GM12878 (cell line): ENCODE data around the gene ICAM2. TPM values are rescaled to one million over a fixed set of nuclear protein-coding genes. Genes with fewer than 3 reads are reported as not detected.

Experiments
- ATAC-seq: fragments of 200-7000 bp; cut with Tn5 transposase; 3 replicates; pipeline ENCODE4 v1.9.1; 2020; ENCODE audit warnings: mild to moderate bottlenecking, moderate library complexity
- BruUV-seq: library from RNA; stranded (reverse); fragments of 400-500 nt; replicated peaks from 2 replicates; lab custom pipeline; 2021; lab: Mats Ljungman, UMichigan
- CTCF ChIA-PET: fragments of 300-600 bp; sonication (Branson Sonifier 250); formaldehyde crosslinking; extraction: SDS; loops from one replicate; lab custom pipeline; 2021; ENCODE audit warnings: inconsistent platforms; lab: Yijun Ruan, JAX
- POLR2A ChIA-PET: fragments of 350-600 bp; formaldehyde crosslinking; extraction: SDS; loops from one replicate; lab custom pipeline; 2021; ENCODE audit warnings: inconsistent platforms; lab: Charles Lee
- RAD21 ChIA-PET: fragments of 300-600 bp; sonication (Branson Sonifier 250); formaldehyde crosslinking; loops from one replicate; lab custom pipeline; 2023; ENCODE audit warnings: antibody characterized with exemption; ENCODE audit not compliant: unreplicated experiment; lab: Charles Lee
- SMC1A ChIA-PET: fragments of 300-600 bp; sonication (Branson Sonifier 250); formaldehyde crosslinking; loops from one replicate; lab custom pipeline; 2023; ENCODE audit not compliant: unreplicated experiment, uncharacterized antibody; lab: Charles Lee
- DNase-seq: peaks from one replicate; pipeline ENCODE4 v3.0.0-alpha.2; 2011; ENCODE audit warnings: low read depth, low spot score
- FAIRE-seq: peaks from 3 replicates; lab custom pipeline; 2011; peaks lifted over from hg19 to GRCh38; lab: Jason Lieb, UNC
- H2AFZ ChIP-seq: 2 replicates; pipeline ENCODE4 v1.6.0; 2011; ENCODE audit warnings: low read depth, low read length, control low read depth; ENCODE audit not compliant: control insufficient read depth
- H3K27ac ChIP-seq: 2 replicates; pipeline ENCODE4 v1.5.1; 2011; ENCODE audit warnings: control low read depth; ENCODE audit not compliant: control insufficient read depth, insufficient read depth
- H3K27me3 ChIP-seq, 2 experiments: replicated peaks in 1 of 2; 2 replicates each; pipeline versions ENCODE4 v1.6.0 to v1.6.1; 2011; ENCODE audit warnings: low read length in 1 of 2; ENCODE audit not compliant: control insufficient read depth in 2 of 2, insufficient read depth in 2 of 2
- H3K36me3 ChIP-seq, 2 experiments: 2 replicates each; pipeline ENCODE4 v1.5.1; 2011; ENCODE audit warnings: low read length in 1 of 2; ENCODE audit not compliant: control insufficient read depth in 2 of 2, insufficient read depth in 2 of 2
- H3K4me1 ChIP-seq: 2 replicates; pipeline ENCODE4 v1.6.1; 2011; ENCODE audit warnings: mild to moderate bottlenecking, low read length, moderate library complexity, mixed read lengths; ENCODE audit not compliant: control insufficient read depth, insufficient read depth
- H3K4me2 ChIP-seq: 2 replicates; pipeline ENCODE4 v1.6.0; 2011; ENCODE audit warnings: control low read depth; ENCODE audit not compliant: control insufficient read depth, insufficient read depth
- H3K4me3 ChIP-seq: fragments of 200-600 bp; sonication (generic); 2 replicates; pipeline ENCODE4 v1.5.1; 2016
- H3K79me2 ChIP-seq: 2 replicates; pipeline ENCODE4 v1.6.0; 2011; ENCODE audit warnings: low read length; ENCODE audit not compliant: control insufficient read depth, insufficient read depth
- H3K9ac ChIP-seq: 2 replicates; pipeline ENCODE4 v1.8.0; 2011; ENCODE audit warnings: low read length, control low read depth, mixed read lengths; ENCODE audit not compliant: control insufficient read depth, insufficient read depth
- H3K9me3 ChIP-seq: replicated peaks from 3 replicates; pipeline ENCODE4 v1.5.1; 2011; ENCODE audit warnings: mild to moderate bottlenecking, low read length; ENCODE audit not compliant: control insufficient read depth, insufficient read depth
- H4K20me1 ChIP-seq: 2 replicates; pipeline ENCODE4 v1.6.0; 2011; ENCODE audit not compliant: control insufficient read depth, insufficient read depth
- CBX5 ChIP-seq: sonication (generic); IDR thresholded peaks from 2 replicates; pipeline ENCODE4 v1.6.1; 2016; ENCODE audit warnings: low read depth, moderate library complexity, mild to moderate bottlenecking, inconsistent platforms
- CHD2 ChIP-seq: IDR thresholded peaks from 2 replicates; pipeline ENCODE4 v1.6.1; 2011; ENCODE audit warnings: low read depth, low read length, improper control_type of control experiment, borderline replicate concordance
- ETV6 ChIP-seq, 2 experiments: fragments of 450-650 bp in 1 of 2; IDR thresholded peaks in 1 of 2; conservative IDR thresholded peaks in 1 of 2; 2 replicates each; pipeline ENCODE4 v1.6.1; 2014; ENCODE audit warnings: antibody characterized with exemption in 1 of 2, borderline replicate concordance in 1 of 2, low read depth in 1 of 2, mild to moderate bottlenecking in 1 of 2, moderate library complexity in 1 of 2
- GABPA ChIP-seq: IDR thresholded peaks from 2 replicates; pipeline ENCODE4 v1.6.1; 2014; ENCODE audit warnings: antibody characterized with exemption, low read depth, mild to moderate bottlenecking, inconsistent platforms
- MEF2B ChIP-seq: fragments of 450-650 bp; IDR thresholded peaks from 2 replicates; pipeline ENCODE4 v1.6.1; 2018; ENCODE audit warnings: mild to moderate bottlenecking, moderate library complexity; ENCODE audit not compliant: partially characterized antibody, poor library complexity, severe bottlenecking
- NR2F1 ChIP-seq: fragments of 450-650 bp; conservative IDR thresholded peaks from 2 replicates; pipeline ENCODE4 v1.6.1; 2017; ENCODE audit warnings: mild to moderate bottlenecking
- RFX5 ChIP-seq: IDR thresholded peaks from 2 replicates; pipeline ENCODE4 v1.6.1; 2011; ENCODE audit warnings: low read depth, low read length, improper control_type of control experiment
- SMAD5 ChIP-seq: IDR thresholded peaks from 2 replicates; pipeline ENCODE4 v1.6.1; 2016; ENCODE audit warnings: antibody characterized with exemption, low read depth
- SREBF2 ChIP-seq: IDR thresholded peaks from 2 replicates; pipeline ENCODE4 v1.6.1; 2012; ENCODE audit warnings: mild to moderate bottlenecking, low read length
- WRNIP1 ChIP-seq: IDR thresholded peaks from 2 replicates; pipeline ENCODE4 v1.6.1; 2011; ENCODE audit warnings: low read depth, low read length, improper control_type of control experiment, borderline replicate concordance
- WGBS: methylation state at CpG from one replicate; pipeline ENCODE4 v1.1.6; 2016; ENCODE audit warnings: low lambda C conversion rate; ENCODE audit not compliant: insufficient replicate concordance, insufficient coverage; ENCODE audit errors: missing lambda C conversion rate; 5-methylcytosine and 5-hydroxymethylcytosine counted together
- in situ Hi-C: fragments of 300-500 bp; cut with MboI; formaldehyde crosslinking; loops from 9 replicates; pipeline ENCODE4 v1.14.3; 2018; ENCODE audit warnings: mixed read lengths
- intact Hi-C: fragments of 100-400 bp; cut with micrococcal nuclease; formaldehyde crosslinking; loops from one replicate; pipeline ENCODE4 v1.14.2; 2022; ENCODE audit not compliant: unreplicated experiment
- polyA plus RNA-seq, 11 experiments: library from polyadenylated mRNA; depleted of rRNA in 4 of 11; unstranded in 6 of 11; stranded (reverse) in 5 of 11; fragments of >200 nt; fragmentation: Nextera tagmentation in 4 of 11; fragmentation: Illumina TruSeq in 1 of 11; extraction: Ambion mirVana in 4 of 11; extraction: Trizol in 1 of 11; gene quantifications; 1 replicate in 1 of 11; 2 replicates in 10 of 11; pipeline versions ENCODE4 v1.2.1 to v1.2.3, GENCODE V29; 2011 to 2016; ENCODE audit warnings: inconsistent platforms in 2 of 11, missing spikeins in 2 of 11, low read depth in 1 of 11
- total RNA-seq, 4 experiments: library from RNA; depleted of rRNA in 3 of 4; stranded (reverse); fragments of >200 nt in 3 of 4; fragmentation: Illumina TruSeq in 1 of 4; extraction: Trizol in 1 of 4; gene quantifications; 2 replicates each; pipeline versions ENCODE4 v1.2.1 to v1.2.3, GENCODE V29; 2013 to 2021
- TF ChIP-seq, protein P1 (sequence below): fragments of 450-650 bp; IDR thresholded peaks from 2 replicates; pipeline ENCODE4 v1.6.1; 2017; ENCODE audit warnings: mild to moderate bottlenecking, moderate library complexity
- TF ChIP-seq, protein P2 (sequence below): fragments of 450-650 bp; conservative IDR thresholded peaks from 2 replicates; pipeline ENCODE4 v1.6.1; 2017; ENCODE audit warnings: mild to moderate bottlenecking, moderate library complexity
- TF ChIP-seq, protein P3 (sequence below): IDR thresholded peaks from 2 replicates; pipeline ENCODE4 v1.6.1; 2012; ENCODE audit warnings: mild to moderate bottlenecking, low read depth, low read length
- TF ChIP-seq, protein P4 (sequence below): fragments of 450-650 bp; IDR thresholded peaks from 2 replicates; pipeline ENCODE4 v1.6.1; 2014; ENCODE audit warnings: mild to moderate bottlenecking

The ICAM2 gene
- total and polyA plus RNA-seq, 10 of the 15 experiments (the other 5 are each of a cell fraction or from before 2014, with no cell fraction given) = 23.6 to 108 (median 58.1) TPM

GRCh38 chr17:63960430-63960829, 60.0 kb downstream of the ICAM2 start:
- in situ Hi-C loops = no loop called here
- no peaks in the 10 kb centered on the region for H4K20me1 ChIP-seq
- TF ChIP-seq MEF2B (no peak), GABPA (no peak), ETV6 (conservative IDR thresholded peaks at IDR 0.05 in 1 of 2, IDR thresholded peaks at IDR 0.05 in 1 of 2; ENCODE audit: borderline replicate concordance in 1 of 2, low read depth in 1 of 2) (no peak), WRNIP1 (no peak), RFX5 (no peak), CHD2 (no peak), NR2F1 (no peak), SMAD5 (no peak), CBX5 (no peak), SREBF2 (no peak)
- TF ChIP-seq, protein P1, sequence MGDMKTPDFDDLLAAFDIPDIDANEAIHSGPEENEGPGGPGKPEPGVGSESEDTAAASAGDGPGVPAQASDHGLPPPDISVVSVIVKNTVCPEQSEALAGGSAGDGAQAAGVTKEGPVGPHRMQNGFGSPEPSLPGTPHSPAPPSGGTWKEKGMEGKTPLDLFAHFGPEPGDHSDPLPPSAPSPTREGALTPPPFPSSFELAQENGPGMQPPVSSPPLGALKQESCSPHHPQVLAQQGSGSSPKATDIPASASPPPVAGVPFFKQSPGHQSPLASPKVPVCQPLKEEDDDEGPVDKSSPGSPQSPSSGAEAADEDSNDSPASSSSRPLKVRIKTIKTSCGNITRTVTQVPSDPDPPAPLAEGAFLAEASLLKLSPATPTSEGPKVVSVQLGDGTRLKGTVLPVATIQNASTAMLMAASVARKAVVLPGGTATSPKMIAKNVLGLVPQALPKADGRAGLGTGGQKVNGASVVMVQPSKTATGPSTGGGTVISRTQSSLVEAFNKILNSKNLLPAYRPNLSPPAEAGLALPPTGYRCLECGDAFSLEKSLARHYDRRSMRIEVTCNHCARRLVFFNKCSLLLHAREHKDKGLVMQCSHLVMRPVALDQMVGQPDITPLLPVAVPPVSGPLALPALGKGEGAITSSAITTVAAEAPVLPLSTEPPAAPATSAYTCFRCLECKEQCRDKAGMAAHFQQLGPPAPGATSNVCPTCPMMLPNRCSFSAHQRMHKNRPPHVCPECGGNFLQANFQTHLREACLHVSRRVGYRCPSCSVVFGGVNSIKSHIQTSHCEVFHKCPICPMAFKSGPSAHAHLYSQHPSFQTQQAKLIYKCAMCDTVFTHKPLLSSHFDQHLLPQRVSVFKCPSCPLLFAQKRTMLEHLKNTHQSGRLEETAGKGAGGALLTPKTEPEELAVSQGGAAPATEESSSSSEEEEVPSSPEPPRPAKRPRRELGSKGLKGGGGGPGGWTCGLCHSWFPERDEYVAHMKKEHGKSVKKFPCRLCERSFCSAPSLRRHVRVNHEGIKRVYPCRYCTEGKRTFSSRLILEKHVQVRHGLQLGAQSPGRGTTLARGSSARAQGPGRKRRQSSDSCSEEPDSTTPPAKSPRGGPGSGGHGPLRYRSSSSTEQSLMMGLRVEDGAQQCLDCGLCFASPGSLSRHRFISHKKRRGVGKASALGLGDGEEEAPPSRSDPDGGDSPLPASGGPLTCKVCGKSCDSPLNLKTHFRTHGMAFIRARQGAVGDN = no peak
- TF ChIP-seq, protein P2, sequence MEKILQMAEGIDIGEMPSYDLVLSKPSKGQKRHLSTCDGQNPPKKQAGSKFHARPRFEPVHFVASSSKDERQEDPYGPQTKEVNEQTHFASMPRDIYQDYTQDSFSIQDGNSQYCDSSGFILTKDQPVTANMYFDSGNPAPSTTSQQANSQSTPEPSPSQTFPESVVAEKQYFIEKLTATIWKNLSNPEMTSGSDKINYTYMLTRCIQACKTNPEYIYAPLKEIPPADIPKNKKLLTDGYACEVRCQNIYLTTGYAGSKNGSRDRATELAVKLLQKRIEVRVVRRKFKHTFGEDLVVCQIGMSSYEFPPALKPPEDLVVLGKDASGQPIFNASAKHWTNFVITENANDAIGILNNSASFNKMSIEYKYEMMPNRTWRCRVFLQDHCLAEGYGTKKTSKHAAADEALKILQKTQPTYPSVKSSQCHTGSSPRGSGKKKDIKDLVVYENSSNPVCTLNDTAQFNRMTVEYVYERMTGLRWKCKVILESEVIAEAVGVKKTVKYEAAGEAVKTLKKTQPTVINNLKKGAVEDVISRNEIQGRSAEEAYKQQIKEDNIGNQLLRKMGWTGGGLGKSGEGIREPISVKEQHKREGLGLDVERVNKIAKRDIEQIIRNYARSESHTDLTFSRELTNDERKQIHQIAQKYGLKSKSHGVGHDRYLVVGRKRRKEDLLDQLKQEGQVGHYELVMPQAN = no peak
- TF ChIP-seq, protein P3, sequence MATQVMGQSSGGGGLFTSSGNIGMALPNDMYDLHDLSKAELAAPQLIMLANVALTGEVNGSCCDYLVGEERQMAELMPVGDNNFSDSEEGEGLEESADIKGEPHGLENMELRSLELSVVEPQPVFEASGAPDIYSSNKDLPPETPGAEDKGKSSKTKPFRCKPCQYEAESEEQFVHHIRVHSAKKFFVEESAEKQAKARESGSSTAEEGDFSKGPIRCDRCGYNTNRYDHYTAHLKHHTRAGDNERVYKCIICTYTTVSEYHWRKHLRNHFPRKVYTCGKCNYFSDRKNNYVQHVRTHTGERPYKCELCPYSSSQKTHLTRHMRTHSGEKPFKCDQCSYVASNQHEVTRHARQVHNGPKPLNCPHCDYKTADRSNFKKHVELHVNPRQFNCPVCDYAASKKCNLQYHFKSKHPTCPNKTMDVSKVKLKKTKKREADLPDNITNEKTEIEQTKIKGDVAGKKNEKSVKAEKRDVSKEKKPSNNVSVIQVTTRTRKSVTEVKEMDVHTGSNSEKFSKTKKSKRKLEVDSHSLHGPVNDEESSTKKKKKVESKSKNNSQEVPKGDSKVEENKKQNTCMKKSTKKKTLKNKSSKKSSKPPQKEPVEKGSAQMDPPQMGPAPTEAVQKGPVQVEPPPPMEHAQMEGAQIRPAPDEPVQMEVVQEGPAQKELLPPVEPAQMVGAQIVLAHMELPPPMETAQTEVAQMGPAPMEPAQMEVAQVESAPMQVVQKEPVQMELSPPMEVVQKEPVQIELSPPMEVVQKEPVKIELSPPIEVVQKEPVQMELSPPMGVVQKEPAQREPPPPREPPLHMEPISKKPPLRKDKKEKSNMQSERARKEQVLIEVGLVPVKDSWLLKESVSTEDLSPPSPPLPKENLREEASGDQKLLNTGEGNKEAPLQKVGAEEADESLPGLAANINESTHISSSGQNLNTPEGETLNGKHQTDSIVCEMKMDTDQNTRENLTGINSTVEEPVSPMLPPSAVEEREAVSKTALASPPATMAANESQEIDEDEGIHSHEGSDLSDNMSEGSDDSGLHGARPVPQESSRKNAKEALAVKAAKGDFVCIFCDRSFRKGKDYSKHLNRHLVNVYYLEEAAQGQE = no peak
- TF ChIP-seq, protein P4, sequence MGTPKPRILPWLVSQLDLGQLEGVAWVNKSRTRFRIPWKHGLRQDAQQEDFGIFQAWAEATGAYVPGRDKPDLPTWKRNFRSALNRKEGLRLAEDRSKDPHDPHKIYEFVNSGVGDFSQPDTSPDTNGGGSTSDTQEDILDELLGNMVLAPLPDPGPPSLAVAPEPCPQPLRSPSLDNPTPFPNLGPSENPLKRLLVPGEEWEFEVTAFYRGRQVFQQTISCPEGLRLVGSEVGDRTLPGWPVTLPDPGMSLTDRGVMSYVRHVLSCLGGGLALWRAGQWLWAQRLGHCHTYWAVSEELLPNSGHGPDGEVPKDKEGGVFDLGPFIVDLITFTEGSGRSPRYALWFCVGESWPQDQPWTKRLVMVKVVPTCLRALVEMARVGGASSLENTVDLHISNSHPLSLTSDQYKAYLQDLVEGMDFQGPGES = no peak

More at GRCh38 chr17:63960430-63960829, 60.0 kb downstream of the ICAM2 start:
- no peak for DNase-seq
- no peak overlapping the region for H3K4me2 ChIP-seq
- H3K9me3 ChIP-seq = no peaks in the 10 kb centered on the region
- no peak for ATAC-seq
- H3K27ac ChIP-seq = no peak overlapping the region
- H3K36me3 ChIP-seq = no peaks in the 10 kb centered on the region
- FAIRE-seq = no peak
- WGBS = 61% methylated on average over 7 of the region's 7 CpGs
- no peak overlapping the region for H3K9ac ChIP-seq
- no peaks in the 10 kb centered on the region for H3K79me2 ChIP-seq
- SMC1A ChIA-PET = no interaction called here
- CTCF ChIA-PET = interaction anchor here (1.0 to 2.2 kb wide), 2 partner anchors 10 to 14 kb away, joined by 3 to 6 read pairs; no protein-coding TSS in a partner anchor
- BruUV-seq = no TSS peak
- H3K4me1 ChIP-seq = no peaks in the 10 kb centered on the region
- H3K4me3 ChIP-seq = no peak overlapping the region
- POLR2A ChIA-PET = no interaction called here
- intact Hi-C loops = no loop called here
- RAD21 ChIA-PET = interaction anchor here (0.5 kb wide), 1 partner anchor 13 kb away, joined by 3 read pairs; no protein-coding TSS in a partner anchor
- H3K27me3 ChIP-seq = no peaks in the 10 kb centered on the region
- no peak overlapping the region for H2AFZ ChIP-seq
